SU-DHL-6 (cell line): Measurements from ENCODE around the gene ADSS1.
A peak's percentile ranks its signal among the peaks of the same experiment; 100 is the strongest.

Experiments
- H2AFZ ChIP-seq: fragments of 200-600 bp; sonication (generic); 2 replicates; pipeline ENCODE4 v1.6.1; 2014; ENCODE audit warnings: low read depth, mild to moderate bottlenecking, moderate library complexity, mixed read lengths, antibody characterized with exemption, low read length; ENCODE audit not compliant: severe bottlenecking
- H3F3A ChIP-seq: fragments of 200-600 bp; shearing (Covaris generic); 2 replicates; pipeline ENCODE4 v1.6.0; 2016; ENCODE audit warnings: antibody characterized with exemption, mild to moderate bottlenecking; ENCODE audit not compliant: insufficient read depth
- H3K27ac ChIP-seq: fragments of 200-600 bp; sonication (generic); 2 replicates; pipeline ENCODE4 v1.5.1; 2016; ENCODE audit warnings: low read depth, mild to moderate bottlenecking, low read length, moderate library complexity, mixed read lengths
- H3K27me3 ChIP-seq: fragments of 200-600 bp; sonication (generic), shearing (Covaris generic); 2 replicates; pipeline ENCODE4 v1.6.0; 2014; ENCODE audit warnings: mild to moderate bottlenecking, low read length
- H3K36me3 ChIP-seq: fragments of 200-600 bp; sonication (generic); 2 replicates; pipeline ENCODE4 v1.6.1; 2014; ENCODE audit warnings: mild to moderate bottlenecking, low read length, mixed read lengths
- H3K4me2 ChIP-seq: fragments of 300-600, 200-600 bp; shearing (Covaris generic), sonication (generic); 2 replicates; pipeline ENCODE4 v1.6.0; 2014; ENCODE audit warnings: low read length, low read depth, mild to moderate bottlenecking; ENCODE audit not compliant: poor library complexity, severe bottlenecking
- H3K4me3 ChIP-seq: fragments of 200-600 bp; sonication (generic); 2 replicates; pipeline ENCODE4 v1.5.1; 2014; ENCODE audit warnings: antibody characterized with exemption, low read length, mild to moderate bottlenecking, mixed read lengths; ENCODE audit not compliant: insufficient read depth, poor library complexity, severe bottlenecking
- H3K79me2 ChIP-seq: fragments of 200-600 bp; sonication (generic); 2 replicates; pipeline ENCODE4 v1.6.1; 2014; ENCODE audit warnings: mild to moderate bottlenecking, low read length, moderate library complexity; ENCODE audit not compliant: insufficient read depth
- H3K9ac ChIP-seq: fragments of 200-600 bp; sonication (generic); 2 replicates; pipeline ENCODE4 v1.7.0; 2014; ENCODE audit warnings: mild to moderate bottlenecking, low read length
- H3K9me2 ChIP-seq: fragments of 200-600 bp; sonication (generic); replicated peaks from 2 replicates; pipeline ENCODE4 v1.6.1; 2014; ENCODE audit warnings: low read length; ENCODE audit not compliant: insufficient read depth
- H3K9me3 ChIP-seq: fragments of 200-600 bp; sonication (generic); 2 replicates; pipeline ENCODE4 v1.6.1; 2014; ENCODE audit warnings: low read length, mixed read lengths; ENCODE audit not compliant: insufficient read depth
- H4K20me1 ChIP-seq: fragments of 200-600 bp; sonication (generic); 2 replicates; pipeline ENCODE4 v1.6.1; 2014; ENCODE audit warnings: low read depth, mild to moderate bottlenecking, antibody characterized with exemption, low read length, moderate library complexity, mixed read lengths
- EZH2phosphoT487 ChIP-seq: fragments of 200-600 bp; sonication (generic), shearing (Covaris generic); conservative IDR thresholded peaks from 2 replicates; pipeline ENCODE4 v1.6.1; 2018; ENCODE audit warnings: mild to moderate bottlenecking, antibody characterized with exemption, low read length, moderate library complexity, mixed read lengths
- TF ChIP-seq, protein P1 (sequence below): fragments of 200-600 bp; sonication (generic); IDR thresholded peaks from one replicate; pipeline ENCODE4 v1.5.1; 2017; ENCODE audit warnings: antibody characterized with exemption, mild to moderate bottlenecking, low read length, moderate library complexity; ENCODE audit not compliant: insufficient read depth, poor library complexity, severe bottlenecking

The ADSS1 gene

DNA sequence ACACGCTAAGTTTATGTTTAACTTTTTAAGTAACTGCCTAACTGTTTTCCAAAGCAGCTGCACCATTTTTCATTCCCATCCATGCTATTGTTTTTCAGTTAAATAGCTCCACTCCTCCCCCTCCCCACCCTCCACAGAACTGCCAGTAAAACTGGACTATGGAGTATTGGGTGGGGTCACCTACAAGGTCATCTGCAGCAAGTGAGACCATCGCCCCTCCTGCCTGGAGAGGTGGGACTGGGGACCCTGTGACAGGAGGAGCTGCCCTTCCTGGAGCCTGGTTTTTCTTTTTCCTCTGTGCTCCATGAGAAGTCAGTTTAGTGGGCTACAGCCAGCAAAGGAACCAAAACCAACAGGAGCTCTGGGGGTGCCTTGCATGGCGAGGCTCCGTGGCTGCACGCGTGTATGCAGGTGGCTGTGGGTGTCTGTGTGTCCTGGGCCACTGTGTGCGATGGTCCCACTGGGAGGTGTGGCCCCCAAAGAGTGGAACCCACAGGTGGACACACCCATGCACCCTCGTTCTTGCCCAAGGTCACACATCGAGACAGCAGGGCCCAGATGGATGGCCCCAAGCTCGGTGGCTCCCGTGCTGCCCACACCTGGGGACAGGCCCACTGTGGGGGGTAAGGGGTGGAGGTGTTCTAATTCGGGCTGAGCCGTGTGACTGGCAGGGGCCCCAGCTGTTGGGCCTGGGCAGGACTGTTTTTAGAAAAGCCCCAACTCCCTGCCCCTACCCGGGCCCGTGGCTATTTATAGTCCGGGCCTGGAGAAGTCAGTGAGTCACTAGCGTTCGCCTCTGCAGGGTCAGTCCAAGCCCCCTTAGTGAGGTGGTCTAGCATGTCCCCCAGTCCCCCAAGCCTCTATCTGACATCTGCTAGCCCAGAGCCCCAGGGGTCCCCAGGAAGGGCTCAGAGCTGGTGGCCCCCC, 2.3 kb upstream of the ADSS1 start:
- no peaks in the 10 kb centered on the region for H3F3A ChIP-seq
- no peak overlapping the region for H3K9ac ChIP-seq
- no peak overlapping the region for H3K4me2 ChIP-seq
- no peaks in the 10 kb centered on the region for H3K27me3 ChIP-seq
- TF ChIP-seq EZH2phosphoT487, result no peak
- TF ChIP-seq, protein P1, sequence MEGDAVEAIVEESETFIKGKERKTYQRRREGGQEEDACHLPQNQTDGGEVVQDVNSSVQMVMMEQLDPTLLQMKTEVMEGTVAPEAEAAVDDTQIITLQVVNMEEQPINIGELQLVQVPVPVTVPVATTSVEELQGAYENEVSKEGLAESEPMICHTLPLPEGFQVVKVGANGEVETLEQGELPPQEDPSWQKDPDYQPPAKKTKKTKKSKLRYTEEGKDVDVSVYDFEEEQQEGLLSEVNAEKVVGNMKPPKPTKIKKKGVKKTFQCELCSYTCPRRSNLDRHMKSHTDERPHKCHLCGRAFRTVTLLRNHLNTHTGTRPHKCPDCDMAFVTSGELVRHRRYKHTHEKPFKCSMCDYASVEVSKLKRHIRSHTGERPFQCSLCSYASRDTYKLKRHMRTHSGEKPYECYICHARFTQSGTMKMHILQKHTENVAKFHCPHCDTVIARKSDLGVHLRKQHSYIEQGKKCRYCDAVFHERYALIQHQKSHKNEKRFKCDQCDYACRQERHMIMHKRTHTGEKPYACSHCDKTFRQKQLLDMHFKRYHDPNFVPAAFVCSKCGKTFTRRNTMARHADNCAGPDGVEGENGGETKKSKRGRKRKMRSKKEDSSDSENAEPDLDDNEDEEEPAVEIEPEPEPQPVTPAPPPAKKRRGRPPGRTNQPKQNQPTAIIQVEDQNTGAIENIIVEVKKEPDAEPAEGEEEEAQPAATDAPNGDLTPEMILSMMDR, result no peak
- H3K4me3 ChIP-seq, result no peak overlapping the region
- H3K9me2 ChIP-seq, result no peaks in the 10 kb centered on the region
- H3K79me2 ChIP-seq, result no peaks in the 10 kb centered on the region
- H3K36me3 ChIP-seq, result no peaks in the 10 kb centered on the region
- H4K20me1 ChIP-seq, result no peaks in the 10 kb centered on the region
- no peak overlapping the region for H2AFZ ChIP-seq
- H3K27ac ChIP-seq, result no peak overlapping the region
- H3K9me3 ChIP-seq, result no peaks in the 10 kb centered on the region

DNA sequence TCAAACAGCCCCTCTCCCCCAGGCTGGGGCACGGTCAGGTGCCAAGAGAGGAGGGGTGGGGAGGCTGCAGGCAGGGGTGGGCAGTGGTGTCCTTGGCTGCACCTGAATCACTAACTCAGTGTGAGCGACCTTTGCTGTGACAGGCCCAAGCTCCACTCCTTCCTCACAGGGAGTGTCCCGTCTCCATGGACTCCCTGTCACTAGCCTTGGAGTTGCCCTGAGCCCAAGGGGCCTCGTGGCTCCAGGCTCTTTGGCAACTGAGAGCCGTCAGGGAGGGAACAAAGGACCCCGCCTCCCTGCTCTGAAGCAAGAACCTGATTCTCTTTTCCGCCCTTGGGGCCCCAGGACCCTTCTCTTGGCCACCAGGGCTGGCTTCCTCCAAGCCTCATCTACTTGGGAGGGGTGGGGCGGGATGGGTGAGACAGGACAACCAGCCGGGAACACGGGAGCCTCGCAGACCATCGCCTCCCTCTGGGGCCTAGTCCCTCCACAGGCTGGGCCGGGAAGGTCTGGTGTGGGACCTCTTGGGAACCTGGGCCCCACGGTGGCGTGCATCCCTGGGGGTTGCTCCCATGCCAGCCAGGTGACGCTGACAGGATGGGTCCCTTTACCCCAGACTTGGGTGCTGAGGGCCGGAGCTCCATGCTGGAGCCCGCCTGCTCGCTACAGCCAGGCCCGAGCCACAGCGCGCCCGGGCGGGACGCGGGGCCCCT, 935 bp upstream of the ADSS1 start:
- no peaks in the 10 kb centered on the region for H4K20me1 ChIP-seq
- H3F3A ChIP-seq, result no peaks in the 10 kb centered on the region
- H3K79me2 ChIP-seq, result no peaks in the 10 kb centered on the region
- H3K9me3 ChIP-seq, result no peaks in the 10 kb centered on the region
- no peak overlapping the region for H3K27ac ChIP-seq
- H3K27me3 ChIP-seq, result no peaks in the 10 kb centered on the region
- H3K4me2 ChIP-seq, result peak overlapping the region; percentile 67
- no peak overlapping the region for H3K9ac ChIP-seq
- no peaks in the 10 kb centered on the region for H3K36me3 ChIP-seq
- TF ChIP-seq, protein P1, result no peak
- no peak for TF ChIP-seq EZH2phosphoT487
- no peak overlapping the region for H2AFZ ChIP-seq
- no peaks in the 10 kb centered on the region for H3K9me2 ChIP-seq
- H3K4me3 ChIP-seq, result no peak overlapping the region

DNA sequence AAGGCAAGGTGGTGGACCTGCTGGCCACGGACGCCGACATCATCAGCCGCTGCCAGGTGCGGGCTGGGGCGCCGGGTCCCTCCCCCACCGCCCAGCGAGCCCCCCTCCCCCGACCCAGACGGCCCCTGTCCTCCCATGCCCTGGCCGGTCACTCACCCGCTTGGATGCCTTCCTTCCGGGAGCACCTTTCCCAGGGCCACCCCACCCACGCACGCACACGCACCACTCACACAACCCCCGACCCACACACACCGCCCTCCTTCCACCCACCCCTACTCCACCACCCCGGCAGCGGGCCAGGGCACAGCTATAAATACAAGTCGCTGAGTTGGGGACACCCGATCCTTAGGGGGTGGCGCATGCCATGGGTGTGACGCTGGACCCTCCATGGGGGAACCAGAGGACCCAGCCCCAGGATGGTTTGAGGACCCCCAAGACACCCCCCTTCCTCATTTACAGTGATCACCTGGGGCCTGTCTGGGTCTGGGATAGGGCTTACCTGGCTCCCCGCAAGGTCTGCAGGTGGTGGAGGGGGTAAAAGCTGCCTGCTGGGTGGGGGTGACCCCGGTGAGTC, 465 bp downstream of the ADSS1 start:
- Histone ChIP-seq H3K9me3 (no peaks in the 10 kb centered on the region), H3F3A (no peaks in the 10 kb centered on the region), H4K20me1 (no peaks in the 10 kb centered on the region), H3K36me3 (no peaks in the 10 kb centered on the region), H3K27me3 (no peaks in the 10 kb centered on the region), H3K9me2 (no peaks in the 10 kb centered on the region), H3K79me2 (no peaks in the 10 kb centered on the region), H3K4me3 (peak overlapping the region; percentile 56), H2AFZ (no peak overlapping the region), H3K9ac (peak overlapping the region; percentile 45; the same call in 1 of the 2 replicates), H3K4me2 (peak overlapping the region; percentile 67), H3K27ac (no peak overlapping the region)
- no peak for TF ChIP-seq EZH2phosphoT487
- TF ChIP-seq, protein P1, result no peak
